ENCODE data around the gene CFAP53.

CFAP53 gene

DNA sequence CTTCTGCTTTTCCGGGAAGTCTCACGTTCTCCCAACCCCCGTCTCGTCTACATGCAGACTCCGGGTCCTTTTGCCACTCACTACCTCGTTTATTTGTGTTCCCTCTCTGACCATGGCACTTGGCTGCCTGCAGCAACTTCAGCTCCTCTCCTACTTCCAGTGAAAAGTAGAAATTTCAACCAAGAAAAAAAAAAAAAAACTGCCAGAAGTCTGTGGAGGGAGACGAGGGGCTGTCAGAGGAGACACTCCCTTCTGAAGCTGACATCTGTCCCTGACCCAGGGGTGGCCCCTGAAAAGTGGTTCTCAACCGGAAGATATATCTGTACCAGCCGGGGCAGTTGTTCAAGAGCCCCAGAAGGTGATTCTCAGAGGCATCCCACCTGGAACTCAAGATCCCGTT is 70.6 kb downstream of the CFAP53 start:
- ATAC-seq, result no peak
- TF ChIP-seq OSR1 (CRISPR knock-in tag; IDR thresholded peaks at IDR 0.05), result no peak
- TF ChIP-seq TCF4 (CRISPR knock-in tag; IDR thresholded peaks at IDR 0.05; ENCODE audit: borderline replicate concordance), result no peak
- TF ChIP-seq, protein P1, sequence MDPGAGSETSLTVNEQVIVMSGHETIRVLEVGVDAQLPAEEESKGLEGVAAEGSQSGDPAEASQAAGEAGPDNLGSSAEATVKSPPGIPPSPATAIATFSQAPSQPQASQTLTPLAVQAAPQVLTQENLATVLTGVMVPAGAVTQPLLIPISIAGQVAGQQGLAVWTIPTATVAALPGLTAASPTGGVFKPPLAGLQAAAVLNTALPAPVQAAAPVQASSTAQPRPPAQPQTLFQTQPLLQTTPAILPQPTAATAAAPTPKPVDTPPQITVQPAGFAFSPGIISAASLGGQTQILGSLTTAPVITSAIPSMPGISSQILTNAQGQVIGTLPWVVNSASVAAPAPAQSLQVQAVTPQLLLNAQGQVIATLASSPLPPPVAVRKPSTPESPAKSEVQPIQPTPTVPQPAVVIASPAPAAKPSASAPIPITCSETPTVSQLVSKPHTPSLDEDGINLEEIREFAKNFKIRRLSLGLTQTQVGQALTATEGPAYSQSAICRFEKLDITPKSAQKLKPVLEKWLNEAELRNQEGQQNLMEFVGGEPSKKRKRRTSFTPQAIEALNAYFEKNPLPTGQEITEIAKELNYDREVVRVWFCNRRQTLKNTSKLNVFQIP (CRISPR knock-in tag; IDR thresholded peaks at IDR 0.05; ENCODE audit: borderline replicate concordance, low read depth), result no peak
- TF ChIP-seq ESRRG (CRISPR knock-in tag; IDR thresholded peaks at IDR 0.05), result no peak
- TF ChIP-seq TOX (CRISPR knock-in tag; IDR thresholded peaks at IDR 0.05; ENCODE audit: borderline replicate concordance), result no peak

DNA sequence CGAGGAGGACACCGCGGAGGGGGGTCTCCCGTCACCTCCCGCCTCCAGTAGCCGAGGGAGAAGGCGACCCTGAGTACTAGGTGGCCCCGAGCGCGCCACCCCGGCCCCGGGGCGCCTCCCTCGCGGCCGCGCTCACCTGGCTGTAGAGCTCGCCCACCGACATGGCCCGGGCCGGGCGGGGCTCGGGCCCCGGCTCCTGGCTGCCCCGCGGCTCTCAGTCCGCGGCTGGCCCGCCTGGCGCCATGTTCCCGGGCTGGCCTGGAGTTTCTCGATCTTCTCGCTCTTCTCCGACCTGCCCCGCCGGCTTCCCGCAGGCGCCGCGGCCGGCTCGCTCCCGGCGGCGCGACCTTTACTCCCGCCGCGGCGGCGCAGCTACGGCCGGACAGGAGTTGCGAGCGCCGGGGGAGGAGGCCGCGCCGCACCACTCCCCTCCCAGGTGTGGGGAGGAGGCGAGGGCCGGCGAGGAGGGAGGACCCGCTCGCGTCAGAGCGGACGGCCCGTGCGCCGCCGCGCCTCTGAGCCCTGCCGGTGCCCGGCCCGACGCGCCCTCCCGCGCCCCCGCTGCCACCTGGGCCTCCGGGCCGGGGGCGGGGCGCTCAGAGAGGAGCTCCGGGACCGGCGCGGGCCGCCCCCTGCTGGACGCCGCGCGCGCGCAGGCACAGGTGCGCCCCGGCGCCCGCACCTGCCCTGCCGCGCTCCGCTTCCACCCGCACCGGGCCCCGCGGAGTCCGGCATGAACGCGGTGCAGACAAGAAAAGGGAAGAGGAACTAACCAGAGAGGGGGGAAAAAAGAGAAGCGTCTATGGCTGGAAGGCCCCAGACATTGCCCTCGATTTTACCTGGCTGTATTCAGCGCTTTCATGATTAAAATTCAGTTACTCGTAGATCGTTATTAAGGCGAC is 71.4 kb downstream of the CFAP53 start, which contains the start of gene MYO5B:
MYO5B (minus strand) TSS at position 517 of the 902 bp plus-strand sequence; CDS start at position 163, 354 bp downstream.
- ATAC-seq, result peak; percentile 46
- TF ChIP-seq ISL1 (CRISPR knock-in tag; IDR thresholded peaks at IDR 0.05) (no peak), ZNF70 (CRISPR knock-in tag; IDR thresholded peaks at IDR 0.05) (no peak), ZC3H10 (CRISPR knock-in tag; IDR thresholded peaks at IDR 0.05) (no peak), TOX (CRISPR knock-in tag; IDR thresholded peaks at IDR 0.05; ENCODE audit: borderline replicate concordance) (no peak)
- TF ChIP-seq, protein P2, sequence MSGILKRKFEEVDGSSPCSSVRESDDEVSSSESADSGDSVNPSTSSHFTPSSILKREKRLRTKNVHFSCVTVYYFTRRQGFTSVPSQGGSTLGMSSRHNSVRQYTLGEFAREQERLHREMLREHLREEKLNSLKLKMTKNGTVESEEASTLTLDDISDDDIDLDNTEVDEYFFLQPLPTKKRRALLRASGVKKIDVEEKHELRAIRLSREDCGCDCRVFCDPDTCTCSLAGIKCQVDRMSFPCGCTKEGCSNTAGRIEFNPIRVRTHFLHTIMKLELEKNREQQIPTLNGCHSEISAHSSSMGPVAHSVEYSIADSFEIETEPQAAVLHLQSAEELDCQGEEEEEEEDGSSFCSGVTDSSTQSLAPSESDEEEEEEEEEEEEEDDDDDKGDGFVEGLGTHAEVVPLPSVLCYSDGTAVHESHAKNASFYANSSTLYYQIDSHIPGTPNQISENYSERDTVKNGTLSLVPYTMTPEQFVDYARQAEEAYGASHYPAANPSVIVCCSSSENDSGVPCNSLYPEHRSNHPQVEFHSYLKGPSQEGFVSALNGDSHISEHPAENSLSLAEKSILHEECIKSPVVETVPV (CRISPR knock-in tag; IDR thresholded peaks at IDR 0.05), result no peak

DNA sequence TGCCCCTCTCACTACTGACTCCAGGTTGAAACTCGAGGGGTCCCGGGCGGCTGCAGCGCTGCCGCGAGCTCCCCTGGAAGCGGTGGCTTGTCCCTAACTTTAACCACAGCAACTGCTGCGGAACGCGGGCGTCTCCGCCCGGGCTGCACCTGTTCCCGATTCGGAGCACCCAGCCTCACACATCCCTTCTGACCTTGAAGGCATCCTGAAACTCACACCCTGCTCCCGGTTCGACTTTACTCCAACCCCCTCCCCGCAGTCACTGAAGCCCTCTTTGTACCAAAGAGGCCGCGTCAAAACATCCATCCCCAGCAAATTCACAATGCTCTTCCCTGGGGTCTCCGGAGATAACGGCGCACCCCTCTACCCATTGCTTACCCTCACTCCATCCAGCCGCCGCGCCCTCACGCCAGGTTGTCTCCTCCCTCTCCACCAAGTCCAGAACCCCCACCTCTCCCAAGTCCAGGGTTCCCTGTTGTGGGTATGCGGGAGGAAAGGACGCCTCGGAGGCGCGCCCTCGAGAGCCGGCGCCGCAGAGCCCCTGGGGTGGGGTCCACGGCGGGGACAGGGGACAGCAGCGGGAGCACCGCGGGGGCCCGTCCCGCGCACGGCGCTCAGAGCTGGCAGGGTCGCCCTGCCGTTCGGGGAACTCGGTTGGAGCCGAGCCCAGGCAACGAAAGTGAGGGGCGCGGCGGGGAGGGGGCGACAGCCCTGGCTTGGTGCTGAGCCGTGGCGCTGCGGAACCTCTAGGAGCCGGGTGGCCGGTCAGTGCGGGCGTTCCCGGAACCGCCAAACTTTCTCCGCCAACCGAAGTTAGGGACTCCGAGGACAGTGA is 72.3 kb downstream of the CFAP53 start:
- TF ChIP-seq TOX (CRISPR knock-in tag; IDR thresholded peaks at IDR 0.05; ENCODE audit: borderline replicate concordance) (no peak), RARB (CRISPR knock-in tag; IDR thresholded peaks at IDR 0.05) (no peak), ZNF565 (CRISPR knock-in tag; conservative IDR thresholded peaks at IDR 0.05; ENCODE audit: low read depth) (no peak)
- TF ChIP-seq, protein P3, sequence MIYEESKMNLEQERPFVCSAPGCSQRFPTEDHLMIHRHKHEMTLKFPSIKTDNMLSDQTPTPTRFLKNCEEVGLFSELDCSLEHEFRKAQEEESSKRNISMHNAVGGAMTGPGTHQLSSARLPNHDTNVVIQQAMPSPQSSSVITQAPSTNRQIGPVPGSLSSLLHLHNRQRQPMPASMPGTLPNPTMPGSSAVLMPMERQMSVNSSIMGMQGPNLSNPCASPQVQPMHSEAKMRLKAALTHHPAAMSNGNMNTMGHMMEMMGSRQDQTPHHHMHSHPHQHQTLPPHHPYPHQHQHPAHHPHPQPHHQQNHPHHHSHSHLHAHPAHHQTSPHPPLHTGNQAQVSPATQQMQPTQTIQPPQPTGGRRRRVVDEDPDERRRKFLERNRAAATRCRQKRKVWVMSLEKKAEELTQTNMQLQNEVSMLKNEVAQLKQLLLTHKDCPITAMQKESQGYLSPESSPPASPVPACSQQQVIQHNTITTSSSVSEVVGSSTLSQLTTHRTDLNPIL (CRISPR knock-in tag; IDR thresholded peaks at IDR 0.05; ENCODE audit: low read depth), result no peak
- ATAC-seq, result peak; percentile 18; the same call in 2 of the 3 replicates

DNA sequence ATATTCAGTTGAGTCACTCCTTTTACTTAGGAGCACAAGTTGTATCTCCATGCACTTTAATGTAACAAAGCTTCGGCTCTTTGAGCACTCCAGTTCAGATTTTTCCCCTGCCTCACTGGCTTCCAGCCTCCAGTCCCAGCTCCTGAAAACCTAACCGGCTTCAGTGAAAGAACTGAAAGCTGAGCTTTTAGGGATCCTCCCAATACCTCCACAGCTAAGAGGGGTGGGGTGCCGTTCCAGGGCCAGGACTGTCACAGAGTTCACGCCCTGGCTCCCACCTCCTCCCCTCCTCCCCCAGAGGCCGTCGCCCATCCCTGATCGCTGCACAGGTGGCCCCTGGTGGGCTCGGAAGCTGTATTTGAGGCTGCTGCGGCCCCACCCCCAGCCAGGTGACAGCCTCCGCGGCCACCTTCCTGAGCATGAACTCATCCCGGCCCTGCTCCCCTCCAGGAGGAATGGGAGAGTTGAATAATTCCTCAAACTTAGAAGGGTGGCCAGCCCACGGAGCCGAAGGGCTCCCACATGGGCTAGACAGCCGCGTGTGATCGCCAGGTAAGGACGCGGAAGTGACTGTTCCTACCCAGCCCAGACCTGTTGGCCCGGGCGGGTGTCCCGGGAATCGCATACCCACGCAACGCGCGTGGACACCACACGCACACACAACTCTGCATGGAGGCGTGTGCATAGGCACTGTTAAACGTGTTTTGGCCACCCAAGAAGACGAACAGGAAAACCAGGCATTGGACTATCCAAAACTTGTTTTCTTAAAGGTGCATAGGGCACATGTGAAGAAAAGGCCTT is 73.1 kb downstream of the CFAP53 start:
- TF ChIP-seq, protein P4, sequence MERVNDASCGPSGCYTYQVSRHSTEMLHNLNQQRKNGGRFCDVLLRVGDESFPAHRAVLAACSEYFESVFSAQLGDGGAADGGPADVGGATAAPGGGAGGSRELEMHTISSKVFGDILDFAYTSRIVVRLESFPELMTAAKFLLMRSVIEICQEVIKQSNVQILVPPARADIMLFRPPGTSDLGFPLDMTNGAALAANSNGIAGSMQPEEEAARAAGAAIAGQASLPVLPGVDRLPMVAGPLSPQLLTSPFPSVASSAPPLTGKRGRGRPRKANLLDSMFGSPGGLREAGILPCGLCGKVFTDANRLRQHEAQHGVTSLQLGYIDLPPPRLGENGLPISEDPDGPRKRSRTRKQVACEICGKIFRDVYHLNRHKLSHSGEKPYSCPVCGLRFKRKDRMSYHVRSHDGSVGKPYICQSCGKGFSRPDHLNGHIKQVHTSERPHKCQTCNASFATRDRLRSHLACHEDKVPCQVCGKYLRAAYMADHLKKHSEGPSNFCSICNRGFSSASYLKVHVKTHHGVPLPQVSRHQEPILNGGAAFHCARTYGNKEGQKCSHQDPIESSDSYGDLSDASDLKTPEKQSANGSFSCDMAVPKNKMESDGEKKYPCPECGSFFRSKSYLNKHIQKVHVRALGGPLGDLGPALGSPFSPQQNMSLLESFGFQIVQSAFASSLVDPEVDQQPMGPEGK (CRISPR knock-in tag; IDR thresholded peaks at IDR 0.05; ENCODE audit: borderline replicate concordance), result no peak
- TF ChIP-seq CSDC2 (CRISPR knock-in tag; IDR thresholded peaks at IDR 0.05) (no peak), ZFP3 (CRISPR knock-in tag; IDR thresholded peaks at IDR 0.05) (no peak)
- no peak; the same call in 2 of the 3 replicates for ATAC-seq

DNA sequence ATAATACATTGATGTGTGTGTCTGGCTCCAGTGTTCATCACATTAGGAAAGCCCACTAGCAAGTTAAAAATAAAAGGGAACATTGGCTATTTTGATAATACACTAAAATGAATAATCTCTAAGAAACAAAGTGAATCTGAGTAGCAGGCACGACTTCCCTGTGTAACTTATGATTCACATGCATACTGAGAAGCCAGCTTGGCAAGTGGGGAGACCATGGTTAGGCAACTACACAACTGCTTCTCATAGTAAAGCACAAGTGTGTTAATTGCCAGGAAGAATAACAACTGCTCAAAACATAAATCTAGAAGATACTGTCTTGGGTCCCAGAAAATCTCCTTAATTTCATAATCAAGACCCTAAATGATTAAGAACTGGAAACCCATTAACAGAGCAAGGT is 75.4 kb downstream of the CFAP53 start:
- TF ChIP-seq ZC3H10 (CRISPR knock-in tag; IDR thresholded peaks at IDR 0.05) (no peak), OSR1 (CRISPR knock-in tag; IDR thresholded peaks at IDR 0.05) (no peak), ARNTL (CRISPR knock-in tag; IDR thresholded peaks at IDR 0.05; ENCODE audit: borderline replicate concordance, low read depth) (no peak), SNAI2 (CRISPR knock-in tag; IDR thresholded peaks at IDR 0.05) (no peak), BACH2 (CRISPR knock-in tag; IDR thresholded peaks at IDR 0.05; ENCODE audit: borderline replicate concordance) (no peak), ZFP30 (CRISPR knock-in tag; IDR thresholded peaks at IDR 0.05) (no peak), ESRRG (CRISPR knock-in tag; IDR thresholded peaks at IDR 0.05) (no peak)
- TF ChIP-seq, protein P2 (CRISPR knock-in tag; IDR thresholded peaks at IDR 0.05), result no peak
- no peak for ATAC-seq

Measured in SK-N-SH treated with all-trans-retinoic acid at 6 μM for 48 hours (cell line).